Keratinocyte (primary cell): ENCODE data around the gene NUAK2.

Experiments
- CTCF ChIP-seq, 3 experiments: IDR thresholded peaks in 1 of 3; conservative IDR thresholded peaks in 1 of 3; optimal IDR thresholded peaks in 1 of 3; 2 replicates in 2 of 3; 3 replicates in 1 of 3; pipeline versions ENCODE3 to v1.5.1; 2011; ENCODE audit warnings: low read length in 3 of 3, mild to moderate bottlenecking in 3 of 3, moderate library complexity in 2 of 3, control low read depth in 1 of 3, inconsistent platforms in 1 of 3; ENCODE audit not compliant: insufficient read depth in 2 of 3; ENCODE audit errors: extremely low read depth in 1 of 3
- EZH2 ChIP-seq: IDR thresholded peaks from one replicate; pipeline ENCODE4 v1.6.1; 2012; ENCODE audit warnings: inconsistent platforms, mild to moderate bottlenecking, low read length, moderate library complexity

GRCh38 chr1:205259324-205259832 lies 62.2 kb downstream of the NUAK2 start:
- TF ChIP-seq EZH2: no peak
- TF ChIP-seq CTCF (optimal IDR thresholded peaks at IDR 0.05 in 1 of 3, IDR thresholded peaks at IDR 0.05 in 1 of 3, conservative IDR thresholded peaks at IDR 0.05 in 1 of 3; ENCODE audit: extremely low read depth in 1 of 3, insufficient read depth in 2 of 3, low read length in 3 of 3): no peak
